B cell (primary cell): Measurements from ENCODE around the gene DNAH3.
"Not testable (repeated sequence)": the region's sequence is repeated elsewhere in the genome, so short reads cannot be mapped to it uniquely, and the experiment has no call there.

Experiments used
- EZH2 ChIP-seq: IDR thresholded peaks from 2 replicates; pipeline ENCODE4 v1.6.1; 2012; ENCODE audit warnings: borderline replicate concordance, low read depth, mild to moderate bottlenecking, moderate library complexity, low read length; ENCODE audit not compliant: insufficient read depth, poor library complexity, severe bottlenecking
- TF ChIP-seq, protein P1 (sequence below): fragments of 200-600 bp; IDR thresholded peaks from one replicate; pipeline ENCODE4 v1.8.0; 2022; ENCODE audit warnings: antibody characterized with exemption, mild to moderate bottlenecking

DNA sequence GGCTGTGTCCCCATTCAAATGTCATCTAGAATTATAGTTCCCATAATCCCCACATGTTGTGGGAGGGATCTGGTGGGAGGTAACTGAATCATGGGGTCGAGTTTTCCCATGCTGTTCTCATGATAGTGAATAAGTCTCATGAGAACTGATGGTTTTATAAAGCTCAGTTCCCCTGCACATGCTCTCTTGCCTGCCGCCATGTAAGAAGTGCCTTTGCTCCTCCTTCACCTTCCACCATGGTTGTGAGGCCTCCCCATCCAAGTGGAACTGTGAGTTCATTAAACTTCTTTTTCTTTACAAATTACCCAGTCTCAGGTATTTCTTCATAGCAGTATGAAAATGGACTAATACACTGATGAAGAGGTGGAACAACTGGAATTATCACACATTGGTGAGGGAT lies 55.9 kb downstream of the DNAH3 start:
- TF ChIP-seq, protein P1, sequence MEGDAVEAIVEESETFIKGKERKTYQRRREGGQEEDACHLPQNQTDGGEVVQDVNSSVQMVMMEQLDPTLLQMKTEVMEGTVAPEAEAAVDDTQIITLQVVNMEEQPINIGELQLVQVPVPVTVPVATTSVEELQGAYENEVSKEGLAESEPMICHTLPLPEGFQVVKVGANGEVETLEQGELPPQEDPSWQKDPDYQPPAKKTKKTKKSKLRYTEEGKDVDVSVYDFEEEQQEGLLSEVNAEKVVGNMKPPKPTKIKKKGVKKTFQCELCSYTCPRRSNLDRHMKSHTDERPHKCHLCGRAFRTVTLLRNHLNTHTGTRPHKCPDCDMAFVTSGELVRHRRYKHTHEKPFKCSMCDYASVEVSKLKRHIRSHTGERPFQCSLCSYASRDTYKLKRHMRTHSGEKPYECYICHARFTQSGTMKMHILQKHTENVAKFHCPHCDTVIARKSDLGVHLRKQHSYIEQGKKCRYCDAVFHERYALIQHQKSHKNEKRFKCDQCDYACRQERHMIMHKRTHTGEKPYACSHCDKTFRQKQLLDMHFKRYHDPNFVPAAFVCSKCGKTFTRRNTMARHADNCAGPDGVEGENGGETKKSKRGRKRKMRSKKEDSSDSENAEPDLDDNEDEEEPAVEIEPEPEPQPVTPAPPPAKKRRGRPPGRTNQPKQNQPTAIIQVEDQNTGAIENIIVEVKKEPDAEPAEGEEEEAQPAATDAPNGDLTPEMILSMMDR, result not testable (repeated sequence)
- TF ChIP-seq EZH2, result not testable (repeated sequence)
